ENCODE measurements around the gene LILRA6.

DNA sequence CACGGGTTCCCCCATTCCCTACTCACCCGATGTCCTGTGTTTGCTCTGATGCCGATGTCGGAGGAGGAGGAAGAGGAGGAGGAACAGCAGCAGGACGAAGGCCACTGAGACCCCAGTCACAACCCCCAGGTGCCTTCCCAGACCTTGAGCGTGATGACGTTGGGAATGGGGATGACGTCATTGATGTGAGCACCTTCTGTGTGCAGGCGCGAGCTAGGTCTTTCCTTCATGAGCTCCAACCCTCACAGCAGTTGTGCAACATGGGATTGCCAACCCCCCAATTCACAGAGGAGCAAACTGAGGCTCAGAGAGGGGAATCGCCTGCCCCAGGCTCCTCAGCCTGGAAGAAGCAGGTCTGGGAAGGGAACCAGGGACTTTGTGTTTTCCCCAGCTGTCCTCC, 10.3 kb upstream of the LILRA6 start:
- TF ChIP-seq JUNB (CRISPR knock-in tag; IDR thresholded peaks at IDR 0.05; ENCODE audit: borderline replicate concordance) (no peak), ZNF652 (CRISPR knock-in tag; IDR thresholded peaks at IDR 0.05; ENCODE audit: borderline replicate concordance, low read depth) (no peak), TBL1XR1 (IDR thresholded peaks at IDR 0.05; ENCODE audit: borderline replicate concordance, low read length, partially characterized antibody) (no peak), GATAD2A (CRISPR knock-in tag; IDR thresholded peaks at IDR 0.05) (no peak), YEATS4 (CRISPR knock-in tag; IDR thresholded peaks at IDR 0.05; ENCODE audit: borderline replicate concordance) (no peak)
- TF ChIP-seq, protein P1, sequence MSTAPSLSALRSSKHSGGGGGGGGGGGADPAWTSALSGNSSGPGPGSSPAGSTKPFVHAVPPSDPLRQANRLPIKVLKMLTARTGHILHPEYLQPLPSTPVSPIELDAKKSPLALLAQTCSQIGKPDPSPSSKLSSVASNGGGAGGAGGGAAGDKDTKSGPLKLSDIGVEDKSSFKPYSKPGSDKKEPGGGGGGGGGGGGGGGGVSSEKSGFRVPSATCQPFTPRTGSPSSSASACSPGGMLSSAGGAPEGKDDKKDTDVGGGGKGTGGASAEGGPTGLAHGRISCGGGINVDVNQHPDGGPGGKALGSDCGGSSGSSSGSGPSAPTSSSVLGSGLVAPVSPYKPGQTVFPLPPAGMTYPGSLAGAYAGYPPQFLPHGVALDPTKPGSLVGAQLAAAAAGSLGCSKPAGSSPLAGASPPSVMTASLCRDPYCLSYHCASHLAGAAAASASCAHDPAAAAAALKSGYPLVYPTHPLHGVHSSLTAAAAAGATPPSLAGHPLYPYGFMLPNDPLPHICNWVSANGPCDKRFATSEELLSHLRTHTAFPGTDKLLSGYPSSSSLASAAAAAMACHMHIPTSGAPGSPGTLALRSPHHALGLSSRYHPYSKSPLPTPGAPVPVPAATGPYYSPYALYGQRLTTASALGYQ (CRISPR knock-in tag; IDR thresholded peaks at IDR 0.05), result no peak

Measured in HepG2 (cell line).